ENCODE results near the gene EIF3C.
"Not testable (repeated sequence)": the region's sequence is repeated elsewhere in the genome, so short reads cannot be mapped to it uniquely, and the experiment has no call there.

EIF3C gene

GRCh38 chr16:28732455-28733124 lies 21.3 kb downstream of the EIF3C start:
- not testable (repeated sequence) for H3K4me1 Mint-ChIP-seq; H3K27ac Mint-ChIP-seq; H3K36me3 Mint-ChIP-seq (ENCODE audit: low read depth); ATAC-seq; H3K27me3 Mint-ChIP-seq; H3K4me3 Mint-ChIP-seq; H3K9me3 Mint-ChIP-seq; DNase-seq

GRCh38 chr16:28739787-28740186 lies 28.5 kb downstream of the EIF3C start:
- H3K9me3 Mint-ChIP-seq; DNase-seq; H3K27me3 Mint-ChIP-seq; H3K27ac Mint-ChIP-seq; H3K4me1 Mint-ChIP-seq; H3K4me3 Mint-ChIP-seq; H3K36me3 Mint-ChIP-seq (ENCODE audit: low read depth): not testable (repeated sequence)
- peak; percentile 65 for ATAC-seq

- ATAC-seq = peak; percentile 25
- not testable (repeated sequence) for H3K27me3 Mint-ChIP-seq; H3K36me3 Mint-ChIP-seq (ENCODE audit: low read depth); H3K9me3 Mint-ChIP-seq; DNase-seq; H3K4me3 Mint-ChIP-seq; H3K27ac Mint-ChIP-seq; H3K4me1 Mint-ChIP-seq
These were observed 29.4 kb downstream of the EIF3C start for GRCh38 chr16:28740631-28741030.

GRCh38 chr16:28741295-28741694 lies 30.0 kb downstream of the EIF3C start:
- not testable (repeated sequence) for H3K27me3 Mint-ChIP-seq; H3K36me3 Mint-ChIP-seq (ENCODE audit: low read depth); DNase-seq; H3K9me3 Mint-ChIP-seq; ATAC-seq; H3K27ac Mint-ChIP-seq; H3K4me3 Mint-ChIP-seq; H3K4me1 Mint-ChIP-seq

GRCh38 chr16:28746618-28747350 lies 35.5 kb downstream of the EIF3C start:
- H3K27ac Mint-ChIP-seq; H3K4me3 Mint-ChIP-seq; DNase-seq; H3K4me1 Mint-ChIP-seq; H3K36me3 Mint-ChIP-seq (ENCODE audit: low read depth); H3K27me3 Mint-ChIP-seq; ATAC-seq; H3K9me3 Mint-ChIP-seq: not testable (repeated sequence)

- not testable (repeated sequence) for H3K27me3 Mint-ChIP-seq; H3K9me3 Mint-ChIP-seq; H3K4me1 Mint-ChIP-seq; H3K36me3 Mint-ChIP-seq (ENCODE audit: low read depth); H3K27ac Mint-ChIP-seq; H3K4me3 Mint-ChIP-seq
- ATAC-seq (peak; percentile 98), DNase-seq (peak; percentile 32)
These were observed 38.8 kb downstream of the EIF3C start for GRCh38 chr16:28749997-28750465.

- not testable (repeated sequence) for H3K27ac Mint-ChIP-seq; H3K27me3 Mint-ChIP-seq; H3K9me3 Mint-ChIP-seq; H3K4me3 Mint-ChIP-seq; H3K4me1 Mint-ChIP-seq; H3K36me3 Mint-ChIP-seq (ENCODE audit: low read depth); DNase-seq
- peak; percentile 45 for ATAC-seq
These were observed 39.3 kb downstream of the EIF3C start for GRCh38 chr16:28750469-28751067.

- H3K9me3 Mint-ChIP-seq; H3K4me3 Mint-ChIP-seq; DNase-seq; ATAC-seq; H3K27ac Mint-ChIP-seq; H3K36me3 Mint-ChIP-seq (ENCODE audit: low read depth); H3K4me1 Mint-ChIP-seq; H3K27me3 Mint-ChIP-seq: not testable (repeated sequence)
These were observed 40.2 kb downstream of the EIF3C start, which contains the start of gene NPIPB9 for GRCh38 chr16:28751487-28751886. Gene NPIPB9 (plus strand): TSS chr16:28751787.

- H3K27ac Mint-ChIP-seq; H3K9me3 Mint-ChIP-seq; H3K36me3 Mint-ChIP-seq (ENCODE audit: low read depth); H3K4me1 Mint-ChIP-seq; DNase-seq; H3K4me3 Mint-ChIP-seq; ATAC-seq; H3K27me3 Mint-ChIP-seq: not testable (repeated sequence)
These were observed 70.4 kb downstream of the EIF3C start for GRCh38 chr16:28781697-28782096.

GRCh38 chr16:28782357-28782756 lies 71.1 kb downstream of the EIF3C start:
- DNase-seq; H3K36me3 Mint-ChIP-seq (ENCODE audit: low read depth); ATAC-seq; H3K27me3 Mint-ChIP-seq; H3K4me1 Mint-ChIP-seq; H3K9me3 Mint-ChIP-seq; H3K4me3 Mint-ChIP-seq; H3K27ac Mint-ChIP-seq: not testable (repeated sequence)

Measured in activated naive CD8-positive, alpha-beta T cell treated with anti-CD3 and anti-CD28 coated beads, Interleukin-2, amount 50 U/mL, for 24 hours (primary cell).